Measurements from ENCODE around the gene WNT7B.

- no peak for TF ChIP-seq CTCF (IDR thresholded peaks at IDR 0.05)
- no peak for TF ChIP-seq POLR2A (IDR thresholded peaks at IDR 0.05)
These were observed 13.1 kb downstream of the WNT7B start for GRCh38 chr22:45963821-45964220.

All from Peyer's patch (tissue), 4 donors.